ENCODE results near the gene TUFT1.
"Not testable (repeated sequence)": the region's sequence is repeated elsewhere in the genome, so short reads cannot be mapped to it uniquely, and the experiment has no call there.

Gene TUFT1

DNA sequence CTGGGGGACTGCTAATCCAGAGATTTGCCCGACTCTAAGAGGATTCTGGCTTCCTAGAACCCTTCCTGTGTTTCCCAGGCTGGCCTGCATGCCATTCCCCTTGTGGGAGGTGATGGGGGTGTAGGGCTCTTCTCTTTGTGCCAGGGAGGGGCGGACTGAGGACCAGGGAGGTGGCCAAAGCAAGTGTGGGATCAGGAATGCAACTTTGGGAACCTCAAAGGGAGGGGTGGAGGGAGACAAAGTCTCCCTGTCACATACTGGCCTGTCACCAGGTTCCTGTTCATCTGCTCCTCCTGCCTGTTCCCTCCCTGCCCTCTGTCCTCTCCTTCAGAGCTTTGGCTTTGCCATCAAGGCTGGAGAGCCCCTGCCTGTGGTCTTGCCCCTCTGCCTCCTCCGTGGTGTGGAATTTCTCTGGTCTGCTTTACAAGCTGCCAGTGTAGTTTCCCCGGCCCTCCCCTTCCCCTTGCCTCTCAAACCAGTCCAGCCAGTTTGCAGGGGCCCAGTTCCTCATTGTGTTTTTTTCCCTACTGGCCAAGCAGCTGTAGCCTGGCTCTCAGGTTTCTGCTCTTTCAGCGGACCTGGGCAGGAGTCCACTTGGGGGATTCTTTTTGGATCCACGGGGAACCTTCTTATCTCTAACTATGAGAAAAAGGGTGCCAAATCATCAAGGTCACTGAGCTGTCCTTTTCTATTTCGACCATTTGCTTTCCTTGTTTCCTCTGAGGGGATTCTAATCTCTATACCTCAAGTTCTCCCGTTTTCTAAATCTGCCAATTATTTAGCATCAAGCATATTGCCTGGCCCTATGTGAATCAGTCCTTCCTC lies 27.1 kb upstream of the TUFT1 start:
- peak; percentile 66 for DNase-seq (ENCODE audit: low spot score)

DNA sequence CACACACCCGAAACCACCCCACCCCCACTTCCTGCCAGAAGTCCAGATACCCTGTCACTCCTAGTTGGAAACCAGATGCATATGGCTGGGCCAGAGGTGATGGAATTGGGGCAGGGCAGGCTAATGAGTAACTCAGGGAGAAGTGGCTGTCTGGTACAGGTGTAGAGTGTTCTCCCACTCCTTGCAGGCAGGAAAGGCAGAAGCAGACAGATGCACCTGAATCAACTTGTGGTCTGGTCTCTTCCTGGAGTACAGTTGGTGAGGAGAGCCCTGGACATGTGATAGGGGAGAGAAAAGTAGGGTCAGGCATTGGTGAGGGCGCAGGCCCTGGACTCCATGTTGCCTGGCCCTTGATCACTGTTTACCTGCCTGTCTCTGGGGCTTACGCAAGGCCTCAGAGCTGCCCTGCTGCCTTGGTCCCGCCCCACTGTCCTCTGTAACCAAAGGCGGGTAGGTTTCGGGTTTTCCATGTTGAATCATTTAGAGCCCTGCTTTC lies 26.4 kb upstream of the TUFT1 start:
- no peak for DNase-seq (ENCODE audit: low spot score)

- DNase-seq (ENCODE audit: low spot score): no peak
Measured at GRCh38 chr1:151514366-151514765, 25.7 kb upstream of the TUFT1 start.

GRCh38 chr1:151515265-151515664 lies 24.8 kb upstream of the TUFT1 start:
- no peak for DNase-seq (ENCODE audit: low spot score)

DNA sequence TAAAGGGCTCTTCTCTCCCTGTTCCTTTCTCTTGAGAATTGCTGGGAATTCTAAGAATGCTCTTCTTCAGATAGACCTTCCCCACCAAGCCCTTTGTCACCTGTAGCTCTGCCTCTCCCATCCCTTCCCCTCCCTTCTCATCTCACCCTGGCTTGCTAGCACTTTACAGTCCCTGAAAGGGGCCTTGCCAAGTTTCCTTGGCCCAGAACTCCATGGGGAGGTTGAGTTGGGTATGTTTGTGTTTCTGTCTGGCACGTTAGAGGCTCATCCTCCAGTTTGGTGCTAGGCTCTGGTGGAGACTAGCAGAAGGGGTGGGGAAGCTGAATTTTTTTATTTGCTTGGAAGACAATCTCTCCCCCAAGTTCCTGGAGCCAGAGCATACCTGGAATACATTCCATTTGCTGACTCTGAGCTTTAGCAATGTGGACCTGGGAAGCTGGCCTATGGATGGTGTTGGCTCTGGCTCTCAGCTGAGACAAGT lies 24.0 kb upstream of the TUFT1 start:
- DNase-seq (ENCODE audit: low spot score): no peak

DNA sequence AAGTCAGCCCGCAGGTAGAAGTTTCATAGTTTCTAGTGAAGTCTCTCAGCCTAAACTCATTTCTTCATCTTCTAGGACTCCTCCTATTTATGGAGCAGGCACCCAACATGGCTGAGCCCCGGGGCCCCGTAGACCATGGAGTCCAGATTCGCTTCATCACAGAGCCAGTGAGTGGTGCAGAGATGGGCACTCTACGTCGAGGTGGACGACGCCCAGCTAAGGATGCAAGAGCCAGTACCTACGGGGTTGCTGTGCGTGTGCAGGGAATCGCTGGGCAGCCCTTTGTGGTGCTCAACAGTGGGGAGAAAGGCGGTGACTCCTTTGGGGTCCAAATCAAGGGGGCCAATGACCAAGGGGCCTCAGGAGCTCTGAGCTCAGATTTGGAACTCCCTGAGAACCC lies 21.7 kb upstream of the TUFT1 start:
- DNase-seq (ENCODE audit: low spot score): no peak

DNA sequence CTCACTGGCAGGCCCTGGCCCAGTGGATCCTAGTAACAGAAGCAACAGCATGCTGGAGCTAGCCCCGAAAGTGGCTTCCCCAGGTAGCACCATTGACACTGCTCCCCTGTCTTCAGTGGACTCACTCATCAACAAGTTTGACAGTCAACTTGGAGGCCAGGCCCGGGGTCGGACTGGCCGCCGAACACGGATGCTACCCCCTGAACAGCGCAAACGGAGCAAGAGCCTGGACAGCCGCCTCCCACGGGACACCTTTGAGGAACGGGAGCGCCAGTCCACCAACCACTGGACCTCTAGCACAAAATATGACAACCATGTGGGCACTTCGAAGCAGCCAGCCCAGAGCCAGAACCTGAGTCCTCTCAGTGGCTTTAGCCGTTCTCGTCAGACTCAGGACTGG lies 21.2 kb upstream of the TUFT1 start:
- no peak for DNase-seq (ENCODE audit: low spot score)

GRCh38 chr1:151519667-151520066 lies 20.4 kb upstream of the TUFT1 start:
- no peak for DNase-seq (ENCODE audit: low spot score)

GRCh38 chr1:151520359-151520758 lies 19.8 kb upstream of the TUFT1 start:
- DNase-seq (ENCODE audit: low spot score): no peak

DNA sequence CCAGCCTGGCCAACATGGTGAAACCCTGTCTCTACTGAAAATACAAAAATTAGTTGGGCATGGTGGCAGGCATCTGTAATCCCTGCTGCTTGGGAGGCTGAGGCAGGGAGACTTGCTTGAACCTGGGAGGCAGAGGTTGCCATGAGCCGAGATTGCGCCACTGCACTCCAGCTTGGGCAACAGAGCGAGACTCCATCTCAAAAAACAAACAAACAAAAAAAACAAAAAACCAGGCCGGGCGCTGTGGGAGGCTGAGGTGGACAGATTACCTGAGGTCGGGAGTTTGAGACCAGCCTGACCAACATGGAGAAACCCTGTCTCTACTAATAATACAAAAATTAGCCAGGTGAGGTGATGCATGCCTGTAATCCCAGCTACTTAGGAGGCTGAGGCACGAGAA lies 17.7 kb upstream of the TUFT1 start:
- not testable (repeated sequence) for DNase-seq (ENCODE audit: low spot score)

GRCh38 chr1:151523326-151523725 lies 16.8 kb upstream of the TUFT1 start:
- no peak for DNase-seq (ENCODE audit: low spot score)

DNA sequence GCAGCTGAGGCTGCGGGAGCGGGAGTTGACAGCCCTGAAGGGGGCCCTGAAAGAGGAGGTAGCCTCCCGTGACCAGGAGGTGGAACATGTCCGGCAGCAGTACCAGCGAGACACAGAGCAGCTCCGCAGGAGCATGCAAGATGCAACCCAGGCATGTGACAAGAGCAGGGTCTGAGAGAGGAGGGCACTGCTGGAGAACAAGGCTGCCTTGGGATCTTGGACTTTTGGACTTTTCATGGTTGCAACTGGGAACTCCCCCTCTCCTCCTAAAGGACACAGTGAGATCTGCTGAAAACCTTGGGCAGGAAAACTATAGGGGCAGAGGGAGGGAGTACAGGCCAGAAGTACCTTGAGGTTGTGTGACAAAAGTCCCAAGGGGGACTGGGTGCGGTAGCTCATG lies 15.4 kb upstream of the TUFT1 start:
- DNase-seq (ENCODE audit: low spot score): no peak

GRCh38 chr1:151526735-151527525 lies 13.2 kb upstream of the TUFT1 start:
- no peak for DNase-seq (ENCODE audit: low spot score)

DNA sequence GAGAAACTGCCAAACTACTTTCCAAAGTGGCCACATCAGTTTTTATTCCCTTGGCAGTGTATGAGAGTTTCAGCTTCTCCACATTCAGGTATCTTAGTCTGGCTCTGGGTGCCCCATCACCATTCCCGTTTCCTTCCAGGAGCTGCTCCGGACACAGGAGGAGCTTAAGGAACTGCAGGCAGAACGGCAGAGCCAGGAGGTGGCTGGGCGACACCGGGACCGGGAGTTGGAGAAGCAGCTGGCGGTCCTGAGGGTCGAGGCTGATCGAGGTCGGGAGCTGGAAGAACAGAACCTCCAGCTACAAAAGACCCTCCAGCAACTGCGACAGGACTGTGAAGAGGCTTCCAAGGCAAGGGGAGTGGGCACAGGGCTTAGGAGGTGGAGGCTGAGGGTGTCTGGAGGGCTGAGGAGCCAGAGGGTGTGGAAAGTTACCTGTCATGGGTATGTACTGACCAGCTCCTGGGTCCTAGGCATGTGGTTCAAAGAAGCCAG lies 10.9 kb upstream of the TUFT1 start:
- no peak for DNase-seq (ENCODE audit: low spot score)

DNA sequence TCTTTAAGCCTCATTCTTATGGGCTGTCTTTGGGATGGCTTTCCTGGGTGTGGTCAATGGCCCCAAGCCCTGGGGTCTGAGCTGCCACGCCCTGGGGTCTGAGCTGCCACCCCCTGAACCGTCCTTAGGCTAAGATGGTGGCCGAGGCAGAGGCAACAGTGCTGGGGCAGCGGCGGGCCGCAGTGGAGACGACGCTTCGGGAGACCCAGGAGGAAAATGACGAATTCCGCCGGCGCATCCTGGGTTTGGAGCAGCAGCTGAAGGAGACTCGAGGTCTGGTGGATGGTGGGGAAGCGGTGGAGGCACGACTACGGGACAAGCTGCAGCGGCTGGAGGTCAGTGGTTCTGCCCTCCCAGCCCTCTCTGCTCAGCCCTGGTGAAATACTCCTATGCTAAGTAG lies 10.3 kb upstream of the TUFT1 start:
- no peak for DNase-seq (ENCODE audit: low spot score)

DNA sequence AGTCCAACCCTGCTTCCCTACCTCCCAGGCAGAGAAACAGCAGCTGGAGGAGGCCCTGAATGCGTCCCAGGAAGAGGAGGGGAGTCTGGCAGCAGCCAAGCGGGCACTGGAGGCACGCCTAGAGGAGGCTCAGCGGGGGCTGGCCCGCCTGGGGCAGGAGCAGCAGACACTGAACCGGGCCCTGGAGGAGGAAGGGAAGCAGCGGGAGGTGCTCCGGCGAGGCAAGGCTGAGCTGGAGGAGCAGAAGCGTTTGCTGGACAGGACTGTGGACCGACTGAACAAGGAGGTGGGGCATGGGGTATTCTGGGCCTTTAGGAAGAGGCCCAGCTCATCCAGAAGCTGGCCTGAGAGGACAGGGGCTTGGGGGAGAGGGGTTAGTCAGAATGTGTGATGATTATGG lies 9.6 kb upstream of the TUFT1 start:
- DNase-seq (ENCODE audit: low spot score): no peak

DNA sequence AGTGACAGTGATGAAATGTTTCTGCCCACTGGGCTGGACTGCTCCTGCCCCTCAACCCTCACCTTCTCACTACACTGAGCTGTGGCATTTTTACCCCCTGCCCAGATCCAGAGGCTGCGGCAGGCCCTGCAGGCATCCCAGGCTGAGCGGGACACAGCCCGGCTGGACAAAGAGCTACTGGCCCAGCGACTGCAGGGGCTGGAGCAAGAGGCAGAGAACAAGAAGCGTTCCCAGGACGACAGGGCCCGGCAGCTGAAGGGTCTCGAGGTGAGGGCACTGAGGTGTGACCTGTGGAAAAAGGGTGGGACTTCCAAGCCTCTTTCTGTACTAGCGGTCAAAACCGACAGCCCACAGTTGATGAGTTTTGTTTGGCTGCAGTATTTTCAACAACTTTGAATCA lies 6.2 kb upstream of the TUFT1 start:
- DNase-seq (ENCODE audit: low spot score): no peak

- peak; percentile 77 for DNase-seq (ENCODE audit: low spot score)
Measured at GRCh38 chr1:151534662-151535278, 5.3 kb upstream of the TUFT1 start.

- no peak for DNase-seq (ENCODE audit: low spot score)
Measured at GRCh38 chr1:151535326-151536271, 4.5 kb upstream of the TUFT1 start.

- no peak for DNase-seq (ENCODE audit: low spot score)
Measured at GRCh38 chr1:151536499-151536898, 3.6 kb upstream of the TUFT1 start.

DNA sequence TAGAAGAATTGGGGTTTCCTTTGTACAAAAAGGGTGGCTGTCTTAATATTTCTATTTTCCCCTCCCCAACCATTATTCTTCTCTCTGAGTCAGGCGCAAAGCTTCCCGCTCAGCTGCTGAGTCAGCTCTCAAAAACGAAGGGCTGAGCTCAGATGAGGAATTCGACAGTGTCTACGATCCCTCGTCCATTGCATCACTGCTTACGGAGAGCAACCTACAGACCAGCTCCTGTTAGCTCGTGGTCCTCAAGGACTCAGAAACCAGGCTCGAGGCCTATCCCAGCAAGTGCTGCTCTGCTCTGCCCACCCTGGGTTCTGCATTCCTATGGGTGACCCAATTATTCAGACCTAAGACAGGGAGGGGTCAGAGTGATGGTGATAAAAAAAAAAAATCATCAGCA lies 3.0 kb upstream of the TUFT1 start:
- no peak for DNase-seq (ENCODE audit: low spot score)
